ENCODE results near the gene BAIAP2L1.

GRCh38 chr7:98418636-98419315 lies 17.9 kb upstream of the BAIAP2L1 start:
- TF ChIP-seq CTCF (IDR thresholded peaks at IDR 0.05; ENCODE audit: low read depth, low read length) (no peak), POLR2A (IDR thresholded peaks at IDR 0.05; ENCODE audit: extremely low read depth, insufficient read length) (no peak)

Data from NB4 (cell line).